WTC11 (cell line): ENCODE results near the gene PTK6. TPM values are rescaled to one million over a fixed set of nuclear protein-coding genes. Genes with fewer than 3 reads are reported as not detected.

Experiments
- ATAC-seq: fragments of 200-7000 bp; cut with Tn5 transposase; 2 replicates; pipeline ENCODE4 v1.10.0; 2021; ENCODE audit warnings: mild to moderate bottlenecking, moderate library complexity
- CTCF ChIA-PET: fragments of 300-600 bp; sonication (Branson Sonifier 250); formaldehyde crosslinking; loops from one replicate; lab custom pipeline; 2021; ENCODE audit warnings: antibody characterized with exemption; lab: Charles Lee
- POLR2A ChIA-PET: fragments of 350-600 bp; sonication (Branson Sonifier 250); formaldehyde crosslinking; loops from one replicate; lab custom pipeline; 2021; ENCODE audit warnings: antibody characterized with exemption; lab: Charles Lee
- DNase-seq: peaks from one replicate; pipeline ENCODE4 v3.0.0; 2021; ENCODE audit warnings: low spot score
- H3K27ac Mint-ChIP-seq: 2 replicates; pipeline ENCODE4 v1.8.0; 2021; ENCODE audit warnings: mixed read lengths
- H3K27me3 Mint-ChIP-seq: 2 replicates; pipeline ENCODE4 v1.8.0; 2021; ENCODE audit warnings: low read depth, mild to moderate bottlenecking, moderate library complexity, mixed read lengths
- H3K36me3 Mint-ChIP-seq: 2 replicates; pipeline ENCODE4 v1.8.0; 2021; ENCODE audit warnings: mixed read lengths
- H3K4me1 Mint-ChIP-seq: 2 replicates; pipeline ENCODE4 v1.8.0; 2022; ENCODE audit warnings: mixed read lengths
- H3K4me3 Mint-ChIP-seq: 2 replicates; pipeline ENCODE4 v1.8.0; 2021; ENCODE audit warnings: mild to moderate bottlenecking, moderate library complexity, mixed read lengths
- H3K9me3 Mint-ChIP-seq: 2 replicates; pipeline ENCODE4 v1.8.0; 2021; ENCODE audit warnings: mixed read lengths
- ATF3 ChIP-seq: sonication (generic); formaldehyde crosslinking; conservative IDR thresholded peaks from 2 replicates; pipeline ENCODE4 v1.8.1; 2022; ENCODE audit warnings: mild to moderate bottlenecking, missing genetic modification reagents
- ATF6 ChIP-seq: sonication (generic); formaldehyde crosslinking; IDR thresholded peaks from 2 replicates; pipeline ENCODE4 v1.8.1; 2023; ENCODE audit warnings: mild to moderate bottlenecking, missing genetic modification reagents
- E2F4 ChIP-seq: sonication (generic); formaldehyde crosslinking; IDR thresholded peaks from 2 replicates; pipeline ENCODE4 v1.8.1; 2022; ENCODE audit warnings: low read depth, mild to moderate bottlenecking, moderate library complexity, missing genetic modification reagents, borderline replicate concordance
- EMX1 ChIP-seq: fragments of 250-450 bp; sonication (Bioruptor Pico); IDR thresholded peaks from 2 replicates; pipeline ENCODE4 v1.8.0; 2021; ENCODE audit warnings: mild to moderate bottlenecking
- FOXP1 ChIP-seq: sonication (generic); formaldehyde crosslinking; IDR thresholded peaks from 2 replicates; pipeline ENCODE4 v1.8.0; 2022; ENCODE audit warnings: missing genetic modification reagents, mild to moderate bottlenecking, moderate library complexity, borderline replicate concordance
- GTF2I ChIP-seq: fragments of 250-450 bp; sonication (Bioruptor Pico); conservative IDR thresholded peaks from 2 replicates; pipeline ENCODE4 v1.4.0; 2021; ENCODE audit warnings: mild to moderate bottlenecking
- HMGXB4 ChIP-seq: sonication (generic); formaldehyde crosslinking; IDR thresholded peaks from 2 replicates; pipeline ENCODE4 v1.8.1; 2023; ENCODE audit warnings: mild to moderate bottlenecking, moderate library complexity, missing genetic modification reagents
- NR1H2 ChIP-seq: sonication (generic); formaldehyde crosslinking; IDR thresholded peaks from 2 replicates; pipeline ENCODE4 v1.9.0; 2021; ENCODE audit warnings: mild to moderate bottlenecking, moderate library complexity, missing genetic modification reagents
- PRDM15 ChIP-seq: sonication (generic); formaldehyde crosslinking; IDR thresholded peaks from 2 replicates; pipeline ENCODE4 v1.8.0; 2022; ENCODE audit warnings: missing genetic modification reagents
- SMAD4 ChIP-seq: sonication (generic); formaldehyde crosslinking; IDR thresholded peaks from 2 replicates; pipeline ENCODE4 v1.8.0; 2022; ENCODE audit warnings: mild to moderate bottlenecking, missing genetic modification reagents
- SP1 ChIP-seq: sonication (generic); formaldehyde crosslinking; conservative IDR thresholded peaks from 2 replicates; pipeline ENCODE4 v1.8.1; 2022; ENCODE audit warnings: missing genetic modification reagents
- TCF7 ChIP-seq: sonication (generic); formaldehyde crosslinking; IDR thresholded peaks from 2 replicates; pipeline ENCODE4 v1.8.0; 2022; ENCODE audit warnings: mild to moderate bottlenecking, low read depth, missing genetic modification reagents, moderate library complexity
- USF1 ChIP-seq: sonication (generic); formaldehyde crosslinking; IDR thresholded peaks from 2 replicates; pipeline ENCODE4 v1.8.0; 2022; ENCODE audit warnings: mild to moderate bottlenecking, missing genetic modification reagents
- ZMAT4 ChIP-seq: fragments of 250-450 bp; sonication (Bioruptor Pico); IDR thresholded peaks from 2 replicates; pipeline ENCODE4 v1.9.0; 2021; ENCODE audit warnings: mild to moderate bottlenecking
- ZNF138 ChIP-seq: sonication (generic); formaldehyde crosslinking; conservative IDR thresholded peaks from 2 replicates; pipeline ENCODE4 v1.8.1; 2022; ENCODE audit warnings: mild to moderate bottlenecking, moderate library complexity, missing genetic modification reagents
- ZNF281 ChIP-seq: sonication (generic); formaldehyde crosslinking; IDR thresholded peaks from 2 replicates; pipeline ENCODE4 v1.8.0; 2023; ENCODE audit warnings: mild to moderate bottlenecking, missing genetic modification reagents
- ZNF416 ChIP-seq: fragments of 250-450 bp; sonication (Bioruptor Pico); IDR thresholded peaks from 2 replicates; pipeline ENCODE4 v1.9.0; 2021; ENCODE audit warnings: mild to moderate bottlenecking, inconsistent platforms
- total RNA-seq: library from RNA; stranded (reverse); gene quantifications from 3 replicates; pipeline ENCODE4 v1.2.3, GENCODE V29; 2021

PTK6 gene
- total RNA-seq, 1 experiment from 2014 or later, result 0.22 TPM

- CTCF ChIA-PET, result interaction anchor here (0.7 to 1.0 kb wide), 3 partner anchors 12 to 207 kb away, joined by 3 read pairs; partner anchors contain the start of gene PTK6
- Mint-ChIP-seq H3K4me3 (no peak overlapping the region), H3K27me3 (no peaks in the 10 kb centered on the region), H3K27ac (no peak overlapping the region), H3K36me3 (no peaks in the 10 kb centered on the region), H3K4me1 (no peaks in the 10 kb centered on the region), H3K9me3 (no peaks in the 10 kb centered on the region)
- no peak for ATAC-seq
- DNase-seq, result no peak
- TF ChIP-seq EMX1 (CRISPR knock-in tag) (no peak), FOXP1 (CRISPR knock-in tag) (0 out of 2 replicates have a peak, but pooled peaks have one; percentile 19)
- POLR2A ChIA-PET, result no interaction called here
Measured at GRCh38 chr20:63568170-63568981, 31.2 kb upstream of the PTK6 start.

- ATAC-seq (no peak), DNase-seq (no peak)
- TF ChIP-seq SMAD4 (CRISPR knock-in tag) (no peak), NR1H2 (CRISPR knock-in tag) (no peak), ZNF138 (CRISPR knock-in tag) (no peak), E2F4 (no peak), ZNF416 (no peak), GTF2I (no peak), ZNF281 (CRISPR knock-in tag) (no peak), USF1 (no peak), TCF7 (CRISPR knock-in tag) (no peak), ATF3 (CRISPR knock-in tag) (no peak), PRDM15 (no peak), HMGXB4 (CRISPR knock-in tag) (no peak), ATF6 (no peak), ZMAT4 (CRISPR knock-in tag) (no peak), SP1 (no peak)
- Mint-ChIP-seq H3K4me3 (no peak overlapping the region), H3K4me1 (no peaks in the 10 kb centered on the region), H3K9me3 (no peaks in the 10 kb centered on the region), H3K27me3 (no peaks in the 10 kb centered on the region), H3K36me3 (no peaks in the 10 kb centered on the region), H3K27ac (no peak overlapping the region)
- CTCF ChIA-PET, result interaction anchor here (0.7 to 1.3 kb wide), 2 partner anchors 29 to 30 kb away, joined by 3 to 5 read pairs; partner anchors contain the start of gene PTK6
- POLR2A ChIA-PET, result no interaction called here
Measured at GRCh38 chr20:63567386-63568169, 30.4 kb upstream of the PTK6 start.
